Stimulated activated memory B cell treated with anti-CD40 and anti-IgM and Interleukin-4, amounts not matched to agents 10 μg/mL and 1 μg/mL and 100 μg/mL, for 72 hours (primary cell): ENCODE data around the gene SPATA12.
A peak's percentile ranks its signal among the peaks of the same experiment; 100 is the strongest.
"Not testable (repeated sequence)": the region's sequence is repeated elsewhere in the genome, so short reads cannot be mapped to it uniquely, and the experiment has no call there.

Source experiments
- ATAC-seq: fragments of 150-1000 bp; cut with Tn5 transposase; 2 replicates; pipeline ENCODE4 v1.10.0; 2021
- H3K27ac Mint-ChIP-seq: one replicate; pipeline ENCODE4 v1.8.0; 2022; ENCODE audit warnings: mild to moderate bottlenecking, mixed read lengths
- H3K27me3 Mint-ChIP-seq: one replicate; pipeline ENCODE4 v1.8.0; 2022; ENCODE audit warnings: mixed read lengths
- H3K36me3 Mint-ChIP-seq: one replicate; pipeline ENCODE4 v1.8.0; 2022; ENCODE audit warnings: mixed read lengths
- H3K4me1 Mint-ChIP-seq: one replicate; pipeline ENCODE4 v1.8.0; 2022; ENCODE audit warnings: mixed read lengths
- H3K4me3 Mint-ChIP-seq: one replicate; pipeline ENCODE4 v1.8.0; 2022; ENCODE audit warnings: mild to moderate bottlenecking, moderate library complexity, mixed read lengths
- H3K9me3 Mint-ChIP-seq: one replicate; pipeline ENCODE4 v1.8.0; 2022; ENCODE audit warnings: mixed read lengths

The SPATA12 gene

DNA sequence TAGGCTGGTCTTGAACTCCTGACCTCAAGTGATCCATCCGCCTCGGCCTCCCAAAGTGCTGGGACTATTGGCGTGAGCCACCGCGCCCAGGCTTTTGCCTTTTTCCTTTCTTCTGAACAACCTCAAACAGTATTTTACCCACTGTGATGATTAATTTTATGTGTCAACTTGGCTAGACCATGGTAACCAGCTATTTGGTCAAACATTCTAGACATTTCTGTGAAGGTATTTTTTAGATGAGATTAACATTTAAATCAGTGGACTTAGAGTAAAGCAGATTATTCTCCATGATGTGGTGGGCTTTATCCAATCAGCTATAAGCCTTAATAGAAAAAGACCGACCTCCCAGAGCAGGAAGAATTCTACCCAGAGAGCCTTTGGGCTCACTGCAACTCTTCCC, 6.0 kb downstream of the SPATA12 start:
- peaks cover 24% of the 10 kb centered on the region for H3K4me1 Mint-ChIP-seq
- H3K36me3 Mint-ChIP-seq, result peaks cover 5% of the 10 kb centered on the region
- peaks cover 50% of the 10 kb centered on the region for H3K27me3 Mint-ChIP-seq
- no peak overlapping the region for H3K4me3 Mint-ChIP-seq
- no peak for ATAC-seq
- H3K27ac Mint-ChIP-seq, result no peak overlapping the region
- H3K9me3 Mint-ChIP-seq, result peaks cover 7% of the 10 kb centered on the region

DNA sequence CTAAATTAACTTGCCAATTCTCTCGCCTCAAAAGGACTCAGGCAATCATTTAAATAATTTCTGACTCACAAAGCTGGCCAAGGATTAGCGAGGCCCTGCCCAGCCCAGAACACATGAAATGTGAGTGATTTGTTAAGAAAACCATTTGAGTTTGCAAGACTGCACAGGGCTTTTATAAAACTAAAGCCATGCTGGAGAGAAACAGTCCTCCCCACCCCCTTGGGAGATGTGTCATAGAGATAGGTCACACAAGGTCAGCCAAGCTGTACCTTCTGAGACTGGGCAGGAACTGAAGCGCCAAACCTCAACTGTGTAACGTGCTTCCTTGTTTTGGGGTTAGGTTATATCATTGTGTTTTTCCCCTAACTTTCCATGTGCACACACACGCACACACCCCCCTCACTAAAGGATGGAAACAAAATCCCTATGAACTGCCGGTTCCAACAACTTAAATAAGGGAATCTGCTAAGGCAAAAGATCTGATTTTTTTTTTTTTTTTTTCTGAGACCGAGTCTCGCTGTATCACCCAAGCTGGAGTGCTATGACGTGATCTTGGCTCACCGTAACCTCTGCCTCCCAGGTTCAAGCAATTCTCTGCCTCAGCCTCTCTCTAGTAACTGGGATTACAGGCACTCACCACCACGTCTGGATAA, 8.1 kb downstream of the SPATA12 start:
- Mint-ChIP-seq H3K27ac (peak overlapping the region; percentile 71), H3K4me1 (peaks cover 15% of the 10 kb centered on the region), H3K36me3 (no peaks in the 10 kb centered on the region), H3K27me3 (peaks cover 53% of the 10 kb centered on the region), H3K9me3 (peaks cover 3% of the 10 kb centered on the region), H3K4me3 (peak overlapping the region; percentile 43)
- peak; percentile 100 for ATAC-seq

GRCh38 chr3:57069503-57069902, 9.0 kb downstream of the SPATA12 start:
- H3K4me3 Mint-ChIP-seq, result peak overlapping the region; percentile 43
- H3K27me3 Mint-ChIP-seq, result peaks cover 53% of the 10 kb centered on the region
- H3K9me3 Mint-ChIP-seq, result peaks cover 3% of the 10 kb centered on the region
- H3K36me3 Mint-ChIP-seq, result no peaks in the 10 kb centered on the region
- H3K4me1 Mint-ChIP-seq, result peaks cover 14% of the 10 kb centered on the region
- ATAC-seq, result no peak
- H3K27ac Mint-ChIP-seq, result peak overlapping the region; percentile 71

DNA sequence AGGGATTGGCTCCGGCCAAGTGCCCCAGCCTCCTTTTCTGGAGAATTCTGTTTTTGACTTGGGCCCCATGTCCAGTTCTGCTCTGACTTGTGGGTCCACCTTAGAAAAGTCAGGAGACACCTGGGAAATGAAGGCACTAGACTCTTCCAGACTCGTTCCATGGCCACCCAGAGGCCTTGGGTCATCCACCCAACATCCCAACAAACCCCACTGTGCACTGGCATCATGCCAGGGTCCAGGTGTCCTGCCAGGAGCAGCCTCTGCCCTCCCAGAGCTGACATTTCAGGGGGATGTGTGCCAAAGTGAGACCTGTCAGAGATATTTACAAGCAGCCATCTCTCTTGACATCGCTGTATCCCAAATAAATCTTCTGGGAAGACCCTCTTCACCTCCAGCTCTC, 13.2 kb downstream of the SPATA12 start:
- peaks cover 86% of the 10 kb centered on the region for H3K27me3 Mint-ChIP-seq
- ATAC-seq, result no peak
- H3K9me3 Mint-ChIP-seq, result peaks cover 3% of the 10 kb centered on the region
- peaks cover 26% of the 10 kb centered on the region for H3K4me1 Mint-ChIP-seq
- no peak overlapping the region for H3K27ac Mint-ChIP-seq
- H3K4me3 Mint-ChIP-seq, result no peak overlapping the region
- no peaks in the 10 kb centered on the region for H3K36me3 Mint-ChIP-seq

- Mint-ChIP-seq H3K27ac (no peak overlapping the region), H3K9me3 (peaks cover 3% of the 10 kb centered on the region), H3K36me3 (no peaks in the 10 kb centered on the region), H3K27me3 (peaks cover 86% of the 10 kb centered on the region), H3K4me3 (no peak overlapping the region), H3K4me1 (peaks cover 21% of the 10 kb centered on the region)
- no peak for ATAC-seq
These were observed 13.7 kb downstream of the SPATA12 start for GRCh38 chr3:57074135-57074534.

- no peak for ATAC-seq
- H3K4me1 Mint-ChIP-seq, result peaks cover 20% of the 10 kb centered on the region
- no peak overlapping the region for H3K4me3 Mint-ChIP-seq
- peaks cover 81% of the 10 kb centered on the region for H3K27me3 Mint-ChIP-seq
- H3K36me3 Mint-ChIP-seq, result no peaks in the 10 kb centered on the region
- no peaks in the 10 kb centered on the region for H3K9me3 Mint-ChIP-seq
- no peak overlapping the region for H3K27ac Mint-ChIP-seq
These were observed 16.0 kb downstream of the SPATA12 start for GRCh38 chr3:57076422-57076951.

GRCh38 chr3:57077630-57078343, 17.3 kb downstream of the SPATA12 start:
- no peaks in the 10 kb centered on the region for H3K9me3 Mint-ChIP-seq
- H3K27ac Mint-ChIP-seq, result no peak overlapping the region
- no peak for ATAC-seq
- H3K4me1 Mint-ChIP-seq, result peaks cover 20% of the 10 kb centered on the region
- H3K36me3 Mint-ChIP-seq, result no peaks in the 10 kb centered on the region
- peak overlapping the region; percentile 73 for H3K4me3 Mint-ChIP-seq
- peaks cover 71% of the 10 kb centered on the region for H3K27me3 Mint-ChIP-seq

- H3K4me3 Mint-ChIP-seq, result peak overlapping the region; percentile 73
- H3K9me3 Mint-ChIP-seq, result no peaks in the 10 kb centered on the region
- H3K27me3 Mint-ChIP-seq, result peaks cover 66% of the 10 kb centered on the region
- no peaks in the 10 kb centered on the region for H3K36me3 Mint-ChIP-seq
- peak; percentile 79 for ATAC-seq
- peaks cover 20% of the 10 kb centered on the region for H3K4me1 Mint-ChIP-seq
- no peak overlapping the region for H3K27ac Mint-ChIP-seq
These were observed 17.8 kb downstream of the SPATA12 start for GRCh38 chr3:57078344-57078634.

GRCh38 chr3:57078635-57079473, 18.4 kb downstream of the SPATA12 start:
- Mint-ChIP-seq H3K27me3 (peaks cover 60% of the 10 kb centered on the region), H3K27ac (no peak overlapping the region), H3K4me1 (peaks cover 20% of the 10 kb centered on the region), H3K36me3 (no peaks in the 10 kb centered on the region), H3K9me3 (no peaks in the 10 kb centered on the region), H3K4me3 (peak overlapping the region; percentile 73)
- ATAC-seq, result peak; percentile 42

DNA sequence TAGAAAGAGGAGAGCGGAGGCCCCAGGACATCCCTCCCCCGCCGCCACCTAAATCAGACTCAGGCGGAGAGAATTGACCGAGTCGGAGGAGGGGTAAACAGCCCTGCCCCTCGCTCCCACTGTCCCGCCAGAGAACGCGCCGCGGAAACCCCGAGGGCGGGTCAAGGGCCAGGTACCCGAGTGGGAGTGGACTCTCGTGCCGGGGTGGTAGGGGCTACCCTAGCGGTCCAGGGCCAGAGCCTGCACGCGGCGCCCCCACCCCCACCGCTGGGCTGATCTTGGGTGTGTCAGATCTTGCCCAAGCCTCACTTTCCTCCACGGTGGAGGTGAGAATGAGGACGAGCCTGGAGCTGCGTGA, 19.0 kb downstream of the SPATA12 start:
- no peak for ATAC-seq
- Mint-ChIP-seq H3K36me3 (no peaks in the 10 kb centered on the region), H3K9me3 (no peaks in the 10 kb centered on the region), H3K27me3 (peaks cover 54% of the 10 kb centered on the region), H3K4me3 (no peak overlapping the region), H3K27ac (no peak overlapping the region), H3K4me1 (peaks cover 20% of the 10 kb centered on the region)

DNA sequence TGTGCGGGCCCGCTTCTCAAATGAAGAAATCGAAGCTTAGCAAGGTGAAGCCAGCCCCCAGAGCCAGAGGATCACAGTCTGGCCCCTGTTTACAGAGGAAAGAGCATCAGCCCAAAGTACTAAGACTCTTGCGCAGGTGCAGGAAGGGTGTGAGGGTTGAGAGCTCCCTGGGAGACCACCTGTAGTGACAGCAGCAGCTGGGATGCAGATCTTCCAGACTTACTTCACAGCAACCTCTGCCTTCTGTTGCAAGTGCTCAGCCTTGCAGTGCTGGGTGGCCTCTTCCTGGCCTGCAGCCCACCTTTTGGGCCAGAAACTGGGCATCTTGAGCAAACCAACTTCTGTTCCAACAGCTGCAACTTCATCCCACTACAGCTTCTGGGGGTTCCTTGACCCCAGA, 19.7 kb downstream of the SPATA12 start:
- H3K27ac Mint-ChIP-seq, result no peak overlapping the region
- H3K27me3 Mint-ChIP-seq, result peaks cover 47% of the 10 kb centered on the region
- H3K4me1 Mint-ChIP-seq, result peaks cover 20% of the 10 kb centered on the region
- H3K36me3 Mint-ChIP-seq, result no peaks in the 10 kb centered on the region
- H3K9me3 Mint-ChIP-seq, result no peaks in the 10 kb centered on the region
- no peak for ATAC-seq
- H3K4me3 Mint-ChIP-seq, result peak overlapping the region; percentile 22

- peaks cover 37% of the 10 kb centered on the region for H3K27me3 Mint-ChIP-seq
- H3K9me3 Mint-ChIP-seq, result no peaks in the 10 kb centered on the region
- H3K27ac Mint-ChIP-seq, result no peak overlapping the region
- no peak for ATAC-seq
- H3K36me3 Mint-ChIP-seq, result no peaks in the 10 kb centered on the region
- H3K4me3 Mint-ChIP-seq, result no peak overlapping the region
- peaks cover 20% of the 10 kb centered on the region for H3K4me1 Mint-ChIP-seq
These were observed 20.7 kb downstream of the SPATA12 start for GRCh38 chr3:57081173-57081572.

GRCh38 chr3:57082481-57082880, 22.0 kb downstream of the SPATA12 start:
- H3K4me3 Mint-ChIP-seq, result no peak overlapping the region
- H3K4me1 Mint-ChIP-seq, result peaks cover 10% of the 10 kb centered on the region
- peaks cover 24% of the 10 kb centered on the region for H3K27me3 Mint-ChIP-seq
- H3K27ac Mint-ChIP-seq, result no peak overlapping the region
- no peaks in the 10 kb centered on the region for H3K9me3 Mint-ChIP-seq
- no peaks in the 10 kb centered on the region for H3K36me3 Mint-ChIP-seq
- ATAC-seq, result no peak

DNA sequence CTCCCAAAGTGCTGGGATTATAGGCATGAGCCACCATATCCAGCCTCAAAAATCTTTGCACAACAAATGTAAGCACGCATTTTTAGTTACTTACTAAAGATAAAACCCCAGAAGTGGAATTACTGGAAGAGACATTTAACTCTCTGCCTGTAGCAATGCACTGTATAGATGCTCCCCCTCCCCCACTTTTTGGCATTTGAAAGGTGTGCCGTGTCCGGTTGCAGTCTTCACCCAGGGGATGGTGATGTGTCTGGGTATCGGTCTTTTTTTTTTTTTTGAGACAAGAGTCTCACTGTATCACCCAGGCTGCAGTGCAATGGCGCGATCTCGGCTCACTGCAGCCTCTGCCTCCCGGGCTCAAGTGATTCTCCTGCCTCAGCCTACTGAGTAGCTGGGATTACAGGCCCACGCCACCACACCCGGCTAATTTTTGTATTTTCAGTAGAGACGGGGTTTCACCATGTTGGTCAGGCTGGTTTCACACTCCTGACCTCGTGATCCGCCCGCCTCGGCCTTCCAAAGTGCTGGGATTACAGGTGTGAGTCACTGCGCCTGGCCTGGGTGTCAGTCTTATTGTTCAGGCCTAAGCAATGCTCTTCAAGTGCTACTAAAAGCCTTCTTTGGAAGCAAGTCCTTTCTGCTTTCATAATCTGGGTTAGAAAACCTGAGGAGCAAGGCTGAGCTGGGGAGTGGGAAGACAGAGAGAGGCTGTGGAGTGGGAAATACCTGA, 23.0 kb downstream of the SPATA12 start:
- H3K9me3 Mint-ChIP-seq, H3K27ac Mint-ChIP-seq, H3K4me3 Mint-ChIP-seq, ATAC-seq, H3K36me3 Mint-ChIP-seq, H3K4me1 Mint-ChIP-seq: not testable (repeated sequence)
- H3K27me3 Mint-ChIP-seq, result peaks cover 15% of the 10 kb centered on the region

GRCh38 chr3:57085211-57085610, 24.7 kb downstream of the SPATA12 start:
- Mint-ChIP-seq H3K4me1 (no peaks in the 10 kb centered on the region), H3K36me3 (no peaks in the 10 kb centered on the region), H3K27ac (no peak overlapping the region), H3K4me3 (no peak overlapping the region), H3K9me3 (no peaks in the 10 kb centered on the region), H3K27me3 (peaks cover 21% of the 10 kb centered on the region)
- ATAC-seq, result no peak
